ENCODE data around the gene NSDHL.

Gene NSDHL

DNA sequence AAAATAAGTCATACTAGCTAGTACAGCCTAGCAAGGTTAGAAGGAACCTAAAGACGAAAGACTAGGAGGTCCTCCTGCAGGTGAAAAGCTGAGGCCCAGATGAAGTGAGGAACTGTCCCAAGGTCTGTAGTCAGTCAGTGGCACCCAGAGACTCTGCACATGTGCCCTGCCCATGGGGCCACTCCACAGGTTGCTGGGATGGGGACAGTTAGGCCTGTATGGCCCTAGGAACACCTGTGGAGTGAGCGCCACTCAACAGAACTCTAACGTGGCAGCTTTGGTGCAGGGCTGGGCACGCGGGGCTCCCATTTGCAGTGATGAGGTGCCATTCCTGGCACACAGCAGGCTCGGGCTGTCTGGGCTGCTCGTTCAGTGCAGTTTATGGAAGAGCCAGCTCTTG is 81.8 kb downstream of the NSDHL start:
- H3K4me3 ChIP-seq (ENCODE audit: control insufficient read depth, low read depth, low read length): no peak overlapping the region
- DNase-seq (ENCODE audit: low read depth): no peak
- TF ChIP-seq, protein P1, sequence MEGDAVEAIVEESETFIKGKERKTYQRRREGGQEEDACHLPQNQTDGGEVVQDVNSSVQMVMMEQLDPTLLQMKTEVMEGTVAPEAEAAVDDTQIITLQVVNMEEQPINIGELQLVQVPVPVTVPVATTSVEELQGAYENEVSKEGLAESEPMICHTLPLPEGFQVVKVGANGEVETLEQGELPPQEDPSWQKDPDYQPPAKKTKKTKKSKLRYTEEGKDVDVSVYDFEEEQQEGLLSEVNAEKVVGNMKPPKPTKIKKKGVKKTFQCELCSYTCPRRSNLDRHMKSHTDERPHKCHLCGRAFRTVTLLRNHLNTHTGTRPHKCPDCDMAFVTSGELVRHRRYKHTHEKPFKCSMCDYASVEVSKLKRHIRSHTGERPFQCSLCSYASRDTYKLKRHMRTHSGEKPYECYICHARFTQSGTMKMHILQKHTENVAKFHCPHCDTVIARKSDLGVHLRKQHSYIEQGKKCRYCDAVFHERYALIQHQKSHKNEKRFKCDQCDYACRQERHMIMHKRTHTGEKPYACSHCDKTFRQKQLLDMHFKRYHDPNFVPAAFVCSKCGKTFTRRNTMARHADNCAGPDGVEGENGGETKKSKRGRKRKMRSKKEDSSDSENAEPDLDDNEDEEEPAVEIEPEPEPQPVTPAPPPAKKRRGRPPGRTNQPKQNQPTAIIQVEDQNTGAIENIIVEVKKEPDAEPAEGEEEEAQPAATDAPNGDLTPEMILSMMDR (conservative IDR thresholded peaks at IDR 0.05; ENCODE audit: control insufficient read depth, insufficient read depth, low read depth, low read length): no peak

DNA sequence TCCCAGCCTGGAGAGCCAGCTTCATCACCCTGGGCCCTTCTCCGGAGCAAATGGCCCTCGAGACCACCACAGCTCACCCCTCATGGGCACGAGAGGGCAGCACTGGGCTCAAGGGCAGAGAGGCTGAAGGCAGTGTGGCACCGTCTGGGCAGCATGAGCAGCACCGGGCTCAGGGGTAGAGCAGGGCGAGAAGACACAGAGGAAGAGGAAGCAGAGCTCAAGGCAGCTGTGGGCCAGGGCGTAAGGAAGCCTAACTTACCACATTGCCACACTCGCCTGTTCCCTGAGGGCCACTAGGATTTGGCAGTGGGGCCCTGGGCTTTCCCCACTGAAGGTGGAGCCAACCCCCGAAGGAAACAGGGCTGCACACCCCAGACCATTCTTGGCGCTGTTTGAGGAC is 82.5 kb downstream of the NSDHL start:
- no peak overlapping the region for H3K4me3 ChIP-seq (ENCODE audit: control insufficient read depth, low read depth, low read length)
- TF ChIP-seq, protein P1 (conservative IDR thresholded peaks at IDR 0.05; ENCODE audit: control insufficient read depth, insufficient read depth, low read depth, low read length): no peak
- no peak for DNase-seq (ENCODE audit: low read depth)

DNA sequence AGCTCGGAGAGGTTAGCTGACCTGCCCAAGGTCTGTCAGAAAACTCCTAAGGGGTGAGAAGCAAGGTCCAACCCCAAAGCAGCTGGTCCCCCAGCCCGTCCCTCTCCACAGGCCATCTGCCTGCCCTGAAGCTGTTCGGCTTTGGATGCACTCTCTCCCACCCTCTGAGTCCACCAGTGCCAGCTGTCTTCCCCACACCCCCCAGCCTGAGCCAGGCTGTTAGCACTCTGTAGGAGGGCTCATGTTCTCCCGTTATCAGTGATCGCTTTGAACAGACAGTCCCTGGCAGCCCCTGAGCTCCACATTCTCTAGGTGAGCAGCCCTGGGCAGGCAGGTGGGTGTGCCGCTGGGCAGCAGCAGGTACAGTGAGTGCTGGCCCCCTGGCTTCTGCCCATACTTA is 83.0 kb downstream of the NSDHL start:
- H3K4me3 ChIP-seq (ENCODE audit: control insufficient read depth, low read depth, low read length): no peak overlapping the region
- TF ChIP-seq, protein P1 (conservative IDR thresholded peaks at IDR 0.05; ENCODE audit: control insufficient read depth, insufficient read depth, low read depth, low read length): no peak
- no peak for DNase-seq (ENCODE audit: low read depth)

DNA sequence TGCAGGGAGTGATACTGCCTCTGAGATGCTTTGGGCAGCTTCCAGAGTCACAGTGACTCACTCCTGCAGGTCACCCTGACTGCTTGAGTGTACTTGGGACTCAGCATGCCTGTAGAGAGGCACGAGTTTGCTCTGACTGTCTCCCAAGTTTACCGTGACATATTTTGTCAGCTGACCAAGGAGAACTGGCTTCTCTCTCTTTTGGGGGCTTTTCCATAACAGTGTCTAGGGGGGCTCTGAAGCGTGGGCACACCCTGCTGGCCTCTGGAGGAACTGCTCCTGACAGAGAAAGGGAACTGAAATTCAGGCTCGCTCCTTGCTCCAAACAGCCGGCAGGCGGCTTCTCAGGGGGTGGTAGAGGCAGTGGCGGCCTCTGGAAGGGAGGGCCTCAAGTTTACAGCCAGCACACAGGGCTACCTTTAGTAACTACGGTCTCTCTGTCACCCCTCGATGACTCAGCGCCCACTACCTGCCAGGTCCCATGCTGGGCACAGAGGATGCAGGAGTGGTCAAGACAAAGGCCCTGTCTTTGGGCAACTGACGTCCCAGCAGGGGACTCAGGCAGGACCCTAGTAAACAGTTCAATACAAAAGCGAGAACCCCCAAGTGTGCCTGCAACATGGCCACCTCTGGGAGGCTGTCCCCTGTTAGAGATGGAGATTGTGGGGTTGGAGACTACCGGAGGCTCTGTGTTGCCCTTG is 84.8 kb downstream of the NSDHL start:
- TF ChIP-seq, protein P1 (conservative IDR thresholded peaks at IDR 0.05; ENCODE audit: control insufficient read depth, insufficient read depth, low read depth, low read length): peak; percentile 49
- H3K4me3 ChIP-seq (ENCODE audit: control insufficient read depth, low read depth, low read length): no peak overlapping the region
- peak; percentile 63 for DNase-seq (ENCODE audit: low read depth)

DNA sequence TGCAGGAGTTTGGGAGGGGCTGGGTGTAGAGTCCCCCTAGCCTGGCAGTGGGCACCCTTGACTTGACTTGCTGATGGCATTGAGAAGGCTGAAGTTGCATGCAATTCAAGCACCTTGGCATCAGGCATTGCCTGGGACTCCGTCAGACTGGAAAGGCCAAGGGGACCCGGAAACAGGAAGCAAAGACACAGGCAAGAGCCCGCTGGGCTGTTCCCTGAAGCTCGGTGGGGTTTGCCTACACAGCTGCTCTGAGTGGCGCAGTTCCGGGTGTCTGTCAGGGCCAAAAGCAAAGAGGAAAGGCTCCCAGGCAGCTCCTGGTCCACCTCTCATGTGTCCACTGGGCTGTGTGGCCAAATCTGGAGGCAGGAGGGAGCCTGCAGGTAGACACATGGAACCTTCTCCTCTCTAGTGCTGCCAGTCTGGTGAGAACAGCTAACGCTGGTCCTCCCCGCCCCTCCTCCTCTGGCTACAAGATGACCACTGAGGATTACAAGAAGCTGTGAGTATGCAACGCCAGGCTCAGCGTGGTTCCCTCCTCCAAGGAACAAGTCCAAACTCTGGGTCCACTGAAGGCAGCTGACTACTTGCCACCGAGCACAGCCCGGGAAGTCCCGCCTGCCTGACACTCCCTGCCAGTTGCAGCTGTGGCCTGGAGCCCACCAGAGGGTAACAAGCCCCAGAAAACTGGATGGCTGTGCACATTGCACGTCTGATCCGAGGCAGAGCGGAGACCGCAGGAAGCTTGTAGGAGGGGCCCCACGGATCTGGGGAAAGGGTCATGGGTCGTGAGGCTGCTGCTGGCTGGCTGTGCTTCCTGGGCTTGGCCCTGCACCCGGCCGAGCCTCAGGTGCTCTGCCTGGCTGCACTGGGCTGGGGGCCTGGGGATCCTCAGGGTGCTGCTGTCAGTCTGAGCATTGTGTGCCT is 87.1 kb downstream of the NSDHL start:
- no peak overlapping the region for H3K4me3 ChIP-seq (ENCODE audit: control insufficient read depth, low read depth, low read length)
- TF ChIP-seq, protein P1 (conservative IDR thresholded peaks at IDR 0.05; ENCODE audit: control insufficient read depth, insufficient read depth, low read depth, low read length): no peak
- peak; percentile 32 for DNase-seq (ENCODE audit: low read depth)

DNA sequence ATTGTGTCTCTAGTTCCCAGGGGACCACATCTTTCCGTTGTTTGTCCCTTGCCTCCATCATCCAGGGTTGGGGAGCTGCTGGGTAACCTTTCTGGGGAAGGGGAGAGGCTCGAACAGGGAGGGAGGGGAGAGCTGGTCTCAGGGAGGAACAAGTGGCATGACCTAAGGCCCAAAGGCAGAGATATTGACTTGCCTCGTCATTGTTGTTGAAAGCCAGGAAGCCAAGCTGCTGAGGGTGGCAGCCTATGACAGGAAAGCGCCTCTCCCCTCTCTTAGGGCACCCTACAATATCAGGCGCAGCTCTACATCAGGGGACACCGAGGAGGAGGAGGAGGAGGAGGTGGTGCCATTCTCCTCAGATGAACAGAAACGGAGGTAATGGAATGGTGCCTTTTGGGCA is 87.8 kb downstream of the NSDHL start:
- no peak overlapping the region for H3K4me3 ChIP-seq (ENCODE audit: control insufficient read depth, low read depth, low read length)
- DNase-seq (ENCODE audit: low read depth): no peak
- TF ChIP-seq, protein P1 (conservative IDR thresholded peaks at IDR 0.05; ENCODE audit: control insufficient read depth, insufficient read depth, low read depth, low read length): no peak

Data from fibroblast of mammary gland (primary cell).